HG02642 (cell line): ENCODE data around the gene GRB7.
"Not testable (repeated sequence)": the region's sequence is repeated elsewhere in the genome, so short reads cannot be mapped to it uniquely, and the experiment has no call there.

Experiments used
- ATAC-seq: cut with Tn5 transposase; IDR thresholded peaks from one replicate; pipeline ENCODE4 v1.9.1; 2021; ENCODE audit warnings: mild to moderate bottlenecking; ENCODE audit not compliant: unreplicated experiment, poor library complexity

Gene GRB7

GRCh38 chr17:39730095-39730921 is 7.4 kb upstream of the GRB7 start, which contains the start of gene MIEN1:
Gene MIEN1, minus strand, starts transcription at chr17:39730532. Its CDS starts 37 bp downstream, at chr17:39730495.
- ATAC-seq: peak; percentile 93

- no peak for ATAC-seq
Observed at GRCh38 chr17:39732586-39732985, 5.2 kb upstream of the GRB7 start.

- no peak for ATAC-seq
Observed at GRCh38 chr17:39735882-39736281, 1.9 kb upstream of the GRB7 start.

- no peak for ATAC-seq
Observed at GRCh38 chr17:39736319-39737165, 1.2 kb upstream of the GRB7 start.

- ATAC-seq: no peak
Observed at GRCh38 chr17:39737206-39737759, 455 bp upstream of the GRB7 start.

GRCh38 chr17:39738568-39738901 is 797 bp downstream of the GRB7 start:
- ATAC-seq: no peak

GRCh38 chr17:39738983-39739884 is 1.5 kb downstream of the GRB7 start:
- ATAC-seq: no peak

- ATAC-seq: no peak
Observed at GRCh38 chr17:39739885-39740356, 2.2 kb downstream of the GRB7 start.

GRCh38 chr17:39740357-39741111 is 2.8 kb downstream of the GRB7 start:
- ATAC-seq: no peak

DNA sequence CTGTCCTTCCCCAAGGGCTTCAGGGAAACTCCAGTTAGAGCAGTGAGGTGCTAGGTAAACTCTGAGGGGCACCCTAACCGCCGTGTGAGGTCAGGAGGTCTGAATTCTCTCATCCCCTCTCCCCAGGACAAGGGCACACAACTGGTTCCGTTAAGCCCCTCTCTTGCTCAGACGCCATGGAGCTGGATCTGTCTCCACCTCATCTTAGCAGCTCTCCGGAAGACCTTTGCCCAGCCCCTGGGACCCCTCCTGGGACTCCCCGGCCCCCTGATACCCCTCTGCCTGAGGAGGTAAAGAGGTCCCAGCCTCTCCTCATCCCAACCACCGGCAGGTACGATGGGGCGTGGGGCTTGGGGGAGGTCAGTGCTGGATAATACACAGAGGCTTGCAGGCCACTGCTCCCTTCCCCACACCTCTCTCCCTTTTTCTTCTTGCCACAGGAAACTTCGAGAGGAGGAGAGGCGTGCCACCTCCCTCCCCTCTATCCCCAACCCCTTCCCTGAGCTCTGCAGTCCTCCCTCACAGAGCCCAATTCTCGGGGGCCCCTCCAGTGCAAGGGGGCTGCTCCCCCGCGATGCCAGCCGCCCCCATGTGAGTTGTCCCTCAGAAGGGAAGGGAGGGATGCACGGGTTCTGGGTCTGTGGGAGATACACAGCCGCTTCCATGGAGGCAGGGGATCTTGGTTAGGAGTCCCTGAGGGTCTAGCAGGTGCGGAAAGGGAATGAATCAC is 4.6 kb downstream of the GRB7 start:
- no peak for ATAC-seq

DNA sequence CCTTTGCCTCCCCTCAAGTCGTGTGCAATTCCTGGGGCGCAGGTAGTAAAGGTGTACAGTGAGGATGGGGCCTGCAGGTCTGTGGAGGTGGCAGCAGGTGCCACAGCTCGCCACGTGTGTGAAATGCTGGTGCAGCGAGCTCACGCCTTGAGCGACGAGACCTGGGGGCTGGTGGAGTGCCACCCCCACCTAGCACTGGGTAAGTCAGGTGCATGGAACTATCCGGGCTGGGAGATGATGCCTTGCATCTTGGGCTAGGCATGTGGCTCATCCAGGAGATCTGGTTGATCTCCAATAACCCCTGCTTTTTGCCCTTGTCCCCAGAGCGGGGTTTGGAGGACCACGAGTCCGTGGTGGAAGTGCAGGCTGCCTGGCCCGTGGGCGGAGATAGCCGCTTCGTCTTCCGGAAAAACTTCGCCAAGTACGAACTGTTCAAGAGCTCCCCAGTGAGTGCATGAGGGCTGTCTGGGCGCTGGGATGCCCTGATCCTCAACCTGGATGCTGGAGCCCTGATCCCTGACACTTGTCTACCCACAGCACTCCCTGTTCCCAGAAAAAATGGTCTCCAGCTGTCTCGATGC is 5.2 kb downstream of the GRB7 start:
- ATAC-seq: no peak

DNA sequence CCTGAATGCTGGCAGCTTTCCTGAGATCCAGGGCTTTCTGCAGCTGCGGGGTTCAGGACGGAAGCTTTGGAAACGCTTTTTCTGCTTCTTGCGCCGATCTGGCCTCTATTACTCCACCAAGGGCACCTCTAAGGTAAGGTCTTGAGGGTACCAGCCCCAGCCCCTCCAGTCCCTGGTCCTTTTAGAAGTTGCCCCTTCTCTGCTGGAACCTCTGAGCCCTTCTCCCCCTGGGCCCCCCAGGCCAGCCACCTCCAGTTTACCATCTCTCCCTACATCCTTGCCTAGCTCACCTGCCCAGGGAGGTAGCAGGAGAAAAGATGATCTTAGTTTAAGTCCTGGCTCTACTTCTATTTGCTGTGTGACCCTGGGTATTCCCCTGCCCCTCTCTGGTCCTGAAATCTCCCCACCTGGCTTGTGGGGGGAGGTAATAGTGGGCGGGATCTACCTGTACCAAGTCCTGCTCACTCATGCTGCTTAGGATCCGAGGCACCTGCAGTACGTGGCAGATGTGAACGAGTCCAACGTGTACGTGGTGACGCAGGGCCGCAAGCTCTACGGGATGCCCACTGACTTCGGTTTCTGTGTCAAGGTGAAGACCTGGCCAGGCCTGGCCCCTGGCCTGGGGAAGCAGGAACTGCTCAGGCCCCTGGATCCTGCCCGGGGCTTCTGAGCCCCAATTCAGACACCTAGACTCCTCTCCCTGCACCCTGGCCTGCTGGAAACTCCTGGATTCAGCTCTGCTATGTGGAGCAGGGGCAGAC is 6.5 kb downstream of the GRB7 start:
- no peak for ATAC-seq

GRCh38 chr17:39744836-39745215 is 7.1 kb downstream of the GRB7 start:
- ATAC-seq: no peak

DNA sequence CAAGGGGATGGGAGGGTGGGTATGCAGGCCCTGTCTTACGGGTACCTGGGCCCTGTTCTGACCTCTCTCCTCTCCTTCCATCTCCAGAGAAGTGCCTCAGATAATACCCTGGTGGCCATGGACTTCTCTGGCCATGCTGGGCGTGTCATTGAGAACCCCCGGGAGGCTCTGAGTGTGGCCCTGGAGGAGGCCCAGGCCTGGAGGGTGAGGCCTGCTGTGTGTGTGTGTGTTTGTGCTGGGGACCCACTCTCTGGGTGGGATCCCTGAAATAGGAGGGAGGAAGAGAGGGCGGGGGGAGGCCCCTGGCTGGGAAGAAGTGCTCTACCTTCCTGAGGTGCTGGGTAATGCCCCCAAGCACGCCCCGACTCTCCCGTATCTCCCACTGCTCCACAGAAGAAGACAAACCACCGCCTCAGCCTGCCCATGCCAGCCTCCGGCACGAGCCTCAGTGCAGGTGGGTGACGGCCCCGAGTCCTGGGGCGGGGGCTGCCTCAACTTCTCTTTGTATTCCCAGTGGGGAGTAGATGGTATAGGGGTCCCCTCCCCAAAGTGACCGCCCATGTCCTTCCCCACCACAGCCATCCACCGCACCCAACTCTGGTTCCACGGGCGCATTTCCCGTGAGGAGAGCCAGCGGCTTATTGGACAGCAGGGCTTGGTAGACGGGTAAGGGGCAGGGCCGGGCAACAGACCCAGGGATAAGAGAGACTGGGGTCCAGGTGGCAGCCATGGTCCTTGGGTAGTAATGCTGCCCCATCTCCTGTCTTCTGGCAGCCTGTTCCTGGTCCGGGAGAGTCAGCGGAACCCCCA is 7.8 kb downstream of the GRB7 start:
- no peak for ATAC-seq

DNA sequence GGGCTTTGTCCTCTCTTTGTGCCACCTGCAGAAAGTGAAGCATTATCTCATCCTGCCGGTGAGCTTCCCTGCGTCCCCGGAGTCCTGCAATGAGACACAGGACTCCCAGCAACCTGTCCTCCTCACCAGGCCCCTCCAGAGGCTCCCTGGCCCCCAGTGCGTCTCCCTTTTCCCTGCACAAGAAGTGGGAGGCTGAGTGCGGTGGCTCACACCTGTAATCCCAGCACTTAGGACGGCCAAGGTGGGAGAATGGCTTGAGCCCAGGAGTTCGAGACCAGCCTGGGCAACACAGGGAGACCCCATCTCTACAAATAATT is 8.4 kb downstream of the GRB7 start:
- ATAC-seq: no peak

DNA sequence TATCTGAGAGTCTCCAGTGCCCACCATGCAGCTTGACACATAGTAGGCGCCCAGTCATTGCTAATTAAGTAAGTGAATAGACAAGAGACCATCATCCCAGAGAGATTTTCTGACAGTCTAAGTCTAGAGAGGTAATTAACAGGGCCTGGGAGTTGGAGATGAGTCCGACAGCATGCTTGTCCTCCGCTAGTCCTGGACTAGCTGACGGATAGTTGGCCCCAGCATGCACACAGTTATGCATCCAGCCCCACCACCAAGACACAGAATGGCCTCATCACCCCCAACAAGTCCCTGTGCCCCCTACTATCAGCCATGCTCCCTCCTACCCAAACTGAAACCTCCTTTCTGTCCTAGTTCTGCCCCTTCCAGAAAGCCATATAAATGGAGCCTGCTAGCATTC is 10.0 kb downstream of the GRB7 start:
- no peak for ATAC-seq

DNA sequence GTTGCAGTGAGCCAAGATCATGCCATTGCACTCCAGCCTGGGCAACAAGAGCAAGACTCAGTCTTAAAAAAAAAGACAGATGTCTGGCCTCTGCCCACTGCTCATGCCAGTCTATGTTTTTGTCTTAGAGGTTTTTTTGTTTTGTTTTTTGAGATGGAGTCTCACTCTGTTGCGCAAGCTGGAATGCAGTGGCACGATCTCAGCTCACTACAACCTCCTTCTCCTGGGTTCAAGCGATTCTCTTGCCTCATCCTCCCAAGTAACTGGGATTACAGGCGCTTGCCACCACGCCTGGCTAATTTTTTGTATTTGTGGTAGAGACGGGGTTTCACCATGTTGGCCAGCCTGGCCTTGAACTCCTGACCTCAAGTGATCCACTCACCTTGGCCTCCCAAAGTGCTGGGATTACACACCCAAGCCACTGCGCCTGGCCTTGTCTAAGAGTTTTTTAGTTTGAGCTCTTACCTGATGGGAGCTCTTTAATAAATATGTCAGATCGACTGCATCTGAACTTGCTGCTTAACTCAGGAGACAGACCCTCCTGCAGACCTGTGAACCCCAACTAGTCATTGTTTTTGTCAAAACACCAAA is 10.8 kb downstream of the GRB7 start:
- not testable (repeated sequence) for ATAC-seq
